ENCODE results near the gene ATP8A2.

- TF ChIP-seq POLR2A (IDR thresholded peaks at IDR 0.05) (no peak), CTCF (IDR thresholded peaks at IDR 0.05) (no peak), EP300 (IDR thresholded peaks at IDR 0.05; ENCODE audit: low read depth) (no peak)
Measured at GRCh38 chr13:25489238-25489637, 117.5 kb downstream of the ATP8A2 start.

All from transverse colon (tissue), 3 donors.